Keratinocyte (primary cell): Measurements from ENCODE around the gene ERC2. TPM values are rescaled to one million over a fixed set of nuclear protein-coding genes. Genes with fewer than 3 reads are reported as not detected.

ENCODE experiments used
- DNase-seq: peaks from one replicate; pipeline ENCODE4 v3.0.0-alpha.2; 2011; ENCODE audit warnings: low read depth, missing footprints, low spot score
- FAIRE-seq: peaks from 2 replicates; lab custom pipeline; 2011; peaks lifted over from hg19 to GRCh38; lab: Jason Lieb, UNC
- H2AFZ ChIP-seq: 2 replicates; pipeline ENCODE4 v1.6.0; 2012; ENCODE audit warnings: low read length, control low read depth, inconsistent platforms; ENCODE audit not compliant: control insufficient read depth
- H3K27ac ChIP-seq: 2 replicates; pipeline ENCODE4 v1.5.1; 2011; ENCODE audit warnings: low read length; ENCODE audit not compliant: control insufficient read depth, insufficient read depth
- H3K27me3 ChIP-seq: 3 replicates; pipeline ENCODE4 v1.6.0; 2011; ENCODE audit warnings: low read length; ENCODE audit not compliant: control insufficient read depth, insufficient read depth; ENCODE audit errors: extremely low read depth
- H3K36me3 ChIP-seq, 2 experiments: 2 replicates in 1 of 2; 3 replicates in 1 of 2; pipeline ENCODE4 v1.5.1; 2011; ENCODE audit warnings: low read length in 2 of 2, mild to moderate bottlenecking in 1 of 2; ENCODE audit not compliant: control insufficient read depth in 2 of 2, insufficient read depth in 2 of 2; ENCODE audit errors: extremely low read depth in 1 of 2
- H3K4me1 ChIP-seq: 3 replicates; pipeline ENCODE4 v1.5.1; 2011; ENCODE audit warnings: low read length; ENCODE audit not compliant: control insufficient read depth, insufficient read depth; ENCODE audit errors: extremely low read depth
- H3K4me2 ChIP-seq: 3 replicates; pipeline ENCODE4 v1.6.0; 2011; ENCODE audit warnings: low read depth, low read length; ENCODE audit not compliant: control insufficient read depth, insufficient read depth; ENCODE audit errors: extremely low read depth
- H3K4me3 ChIP-seq, 3 experiments: fragments of 200-600 bp in 1 of 3; sonication (generic) in 1 of 3; 2 replicates in 2 of 3; 3 replicates in 1 of 3; pipeline ENCODE4 v1.5.1; 2011 to 2016; ENCODE audit warnings: low read length in 3 of 3, mild to moderate bottlenecking in 3 of 3, control low read depth in 2 of 3, inconsistent platforms in 1 of 3, low read depth in 1 of 3, mixed read lengths in 1 of 3, mixed run types in 1 of 3, moderate library complexity in 1 of 3; ENCODE audit not compliant: control insufficient read depth in 2 of 3, insufficient read depth in 2 of 3; ENCODE audit errors: extremely low read depth in 1 of 3
- H3K79me2 ChIP-seq: 2 replicates; pipeline ENCODE4 v1.6.0; 2012; ENCODE audit warnings: low read length; ENCODE audit not compliant: control insufficient read depth, insufficient read depth
- H3K9ac ChIP-seq: 3 replicates; pipeline ENCODE4 v1.6.0; 2011; ENCODE audit warnings: low read length; ENCODE audit not compliant: control insufficient read depth, insufficient read depth; ENCODE audit errors: extremely low read depth
- H3K9me1 ChIP-seq: 3 replicates; pipeline ENCODE4 v1.6.0; 2011; ENCODE audit warnings: low read length; ENCODE audit not compliant: control insufficient read depth, insufficient read depth; ENCODE audit errors: extremely low read depth
- H3K9me3 ChIP-seq: 2 replicates; pipeline ENCODE4 v1.5.1; 2012; ENCODE audit warnings: low read depth, low read length; ENCODE audit not compliant: control insufficient read depth
- H4K20me1 ChIP-seq: 3 replicates; pipeline ENCODE4 v1.6.0; 2011; ENCODE audit warnings: low read length; ENCODE audit not compliant: control insufficient read depth, insufficient read depth; ENCODE audit errors: extremely low read depth
- CTCF ChIP-seq, 3 experiments: IDR thresholded peaks in 1 of 3; conservative IDR thresholded peaks in 1 of 3; optimal IDR thresholded peaks in 1 of 3; 2 replicates in 2 of 3; 3 replicates in 1 of 3; pipeline versions ENCODE3 to v1.5.1; 2011; ENCODE audit warnings: low read length in 3 of 3, mild to moderate bottlenecking in 3 of 3, moderate library complexity in 2 of 3, control low read depth in 1 of 3, inconsistent platforms in 1 of 3; ENCODE audit not compliant: insufficient read depth in 2 of 3; ENCODE audit errors: extremely low read depth in 1 of 3
- EZH2 ChIP-seq: IDR thresholded peaks from one replicate; pipeline ENCODE4 v1.6.1; 2012; ENCODE audit warnings: inconsistent platforms, mild to moderate bottlenecking, low read length, moderate library complexity
- dilution Hi-C: fragments of 300-500 bp; cut with MboI; formaldehyde crosslinking; loops from one replicate; pipeline ENCODE4 v1.7.0; 2020; ENCODE audit warnings: low sequenced_read_pairs; ENCODE audit not compliant: extremely low pct_ligation_motif_present
- polyA plus RNA-seq, 5 experiments: library from polyadenylated mRNA; depleted of rRNA in 3 of 5; stranded (reverse) in 3 of 5; stranded (forward) in 1 of 5; unstranded in 1 of 5; fragments of >200 nt; gene quantifications; 1 replicate in 1 of 5; 2 replicates in 3 of 5; 3 replicates in 1 of 5; pipeline versions ENCODE4 v1.2.1 to v1.2.3, GENCODE V29; 2011 to 2012; ENCODE audit warnings: missing spikeins in 2 of 5, low read depth in 1 of 5, low replicate concordance in 1 of 5

Gene ERC2
- polyA plus RNA-seq, 1 donor (not counting 4 experiments of a cell fraction or from before 2014, with no cell fraction given) = 0.08 TPM

GRCh38 chr3:56316944-56317343 is 151.3 kb downstream of the ERC2 start:
- no peak overlapping the region for H3K27ac ChIP-seq
- no peak for FAIRE-seq

GRCh38 chr3:56314842-56315241 is 153.4 kb downstream of the ERC2 start:
- H4K20me1 ChIP-seq = no peaks in the 10 kb centered on the region
- H3K9me1 ChIP-seq = no peaks in the 10 kb centered on the region
- H2AFZ ChIP-seq = no peak overlapping the region
- H3K27me3 ChIP-seq = no peaks in the 10 kb centered on the region
- H3K9me3 ChIP-seq = no peaks in the 10 kb centered on the region
- TF ChIP-seq CTCF (optimal IDR thresholded peaks at IDR 0.05 in 1 of 3, IDR thresholded peaks at IDR 0.05 in 1 of 3, conservative IDR thresholded peaks at IDR 0.05 in 1 of 3; ENCODE audit: extremely low read depth in 1 of 3, insufficient read depth in 2 of 3, low read length in 3 of 3) (no peak), EZH2 (no peak)
- H3K27ac ChIP-seq = no peak overlapping the region
- H3K9ac ChIP-seq = no peak overlapping the region
- dilution Hi-C loops = no loop called here
- H3K36me3 ChIP-seq = no peaks in the 10 kb centered on the region
- no peaks in the 10 kb centered on the region for H3K4me1 ChIP-seq
- DNase-seq (no peak), FAIRE-seq (no peak)
- H3K4me2 ChIP-seq = no peak overlapping the region
- H3K79me2 ChIP-seq = no peaks in the 10 kb centered on the region
- H3K4me3 ChIP-seq = no peak overlapping the region

More at GRCh38 chr3:56316944-56317343, 151.3 kb downstream of the ERC2 start:
- DNase-seq = no peak
- H3K27me3 ChIP-seq = no peaks in the 10 kb centered on the region
- H3K4me1 ChIP-seq = no peaks in the 10 kb centered on the region
- H3K9me3 ChIP-seq = no peaks in the 10 kb centered on the region
- H3K4me3 ChIP-seq = no peak overlapping the region
- H2AFZ ChIP-seq = no peak overlapping the region
- H3K36me3 ChIP-seq = no peaks in the 10 kb centered on the region
- H3K4me2 ChIP-seq = no peak overlapping the region
- no peak overlapping the region for H3K9ac ChIP-seq
- no peaks in the 10 kb centered on the region for H4K20me1 ChIP-seq
- dilution Hi-C loops = no loop called here
- no peaks in the 10 kb centered on the region for H3K9me1 ChIP-seq
- H3K79me2 ChIP-seq = no peaks in the 10 kb centered on the region
- TF ChIP-seq CTCF (optimal IDR thresholded peaks at IDR 0.05 in 1 of 3, IDR thresholded peaks at IDR 0.05 in 1 of 3, conservative IDR thresholded peaks at IDR 0.05 in 1 of 3; ENCODE audit: extremely low read depth in 1 of 3, insufficient read depth in 2 of 3, low read length in 3 of 3) (no peak), EZH2 (no peak)
